Measurements from ENCODE around the gene AIRE.

Gene AIRE

DNA sequence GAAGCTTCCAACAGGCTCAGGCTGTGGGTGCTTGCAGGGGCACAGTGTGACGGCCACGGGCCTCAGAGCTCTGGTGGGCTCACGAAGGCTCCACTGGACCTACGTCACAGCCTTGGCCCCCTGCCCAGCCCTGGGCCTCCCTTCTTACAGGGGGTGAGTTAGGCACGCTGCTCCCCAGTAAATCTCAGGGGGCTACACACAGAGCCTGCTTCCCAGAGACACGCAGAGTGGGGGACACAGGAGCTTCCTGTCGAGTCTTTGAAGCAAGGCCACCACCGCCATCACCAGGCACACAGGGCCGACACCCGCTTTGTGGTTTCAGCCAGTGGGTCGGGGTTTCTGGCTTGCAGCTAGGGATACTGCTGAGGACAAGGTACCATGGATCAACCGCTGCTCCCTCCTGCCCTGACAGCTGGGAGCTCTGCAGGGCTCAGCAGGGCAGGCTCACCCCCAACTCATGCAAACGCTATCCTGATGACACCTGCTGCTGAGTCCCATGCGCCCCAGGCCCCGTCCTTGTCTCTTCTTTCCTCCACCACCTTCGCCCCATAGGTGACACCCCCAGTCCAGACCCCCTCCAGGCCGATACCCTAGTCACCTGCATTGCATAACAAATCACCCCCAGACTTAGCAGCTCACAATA is 59.0 kb downstream of the AIRE start:
- DNase-seq (ENCODE audit: low spot score): no peak
- TF ChIP-seq CTCF (IDR thresholded peaks at IDR 0.05; ENCODE audit: extremely low read depth, missing control alignments): no peak

DNA sequence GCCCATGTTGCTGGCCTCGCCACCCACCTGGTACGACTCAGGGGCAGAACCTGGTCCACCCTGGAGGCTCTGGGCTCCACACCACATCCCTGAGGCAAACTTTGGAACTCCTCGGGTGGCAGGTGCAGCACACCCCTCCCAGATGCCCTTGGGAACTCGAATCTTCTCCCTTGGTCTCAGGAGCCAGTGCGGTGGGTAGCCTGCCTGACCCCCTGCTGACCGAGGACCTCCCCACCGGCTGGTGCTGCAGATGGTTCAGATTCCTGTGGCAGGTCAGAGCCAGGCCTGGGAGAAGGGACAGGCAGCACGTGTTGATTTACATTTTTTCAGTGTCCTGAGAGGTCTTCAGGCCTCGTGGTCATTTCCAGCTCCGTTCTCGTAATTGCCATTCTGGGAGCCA is 59.8 kb downstream of the AIRE start:
- no peak for DNase-seq (ENCODE audit: low spot score)
- TF ChIP-seq CTCF (IDR thresholded peaks at IDR 0.05; ENCODE audit: extremely low read depth, missing control alignments): no peak

DNA sequence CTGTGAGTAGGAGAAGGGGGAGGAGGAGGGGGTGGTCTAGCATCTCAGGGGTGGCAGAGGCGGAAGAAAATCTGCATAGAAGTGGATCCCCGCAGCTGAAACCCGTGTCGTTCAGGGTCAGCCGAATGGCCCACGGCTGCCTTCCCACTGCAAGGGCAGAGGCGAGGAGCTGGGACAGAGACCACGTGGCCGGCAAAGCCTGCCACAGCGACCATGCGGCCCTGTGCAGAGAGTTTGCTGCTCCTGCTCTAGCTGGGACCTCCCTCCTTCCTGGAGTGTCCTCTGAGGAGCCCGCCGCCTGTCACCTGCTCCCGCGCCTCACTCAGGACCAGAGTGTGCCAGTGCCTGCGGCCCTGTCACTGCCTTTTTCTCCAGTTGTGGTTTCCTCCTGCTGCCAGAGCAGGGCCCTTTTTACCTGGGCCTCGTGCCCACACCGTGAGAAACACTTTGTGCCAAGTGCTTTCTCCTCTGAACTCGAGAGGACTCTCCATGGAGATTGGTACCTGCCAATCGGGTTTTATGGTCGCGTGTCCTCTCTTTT is 62.3 kb downstream of the AIRE start:
- no peak for DNase-seq (ENCODE audit: low spot score)

More for the DNA sequence above, 62.3 kb downstream of the AIRE start:
- TF ChIP-seq CTCF (IDR thresholded peaks at IDR 0.05; ENCODE audit: extremely low read depth, missing control alignments): no peak
